NK-92 treated with Interleukin-12 subunit alpha and Interleukin-12 subunit beta, amount 100 ng/mL, for 24 hours (cell line): ENCODE measurements around the gene RAB44.
A peak's percentile ranks its signal among the peaks of the same experiment; 100 is the strongest.
"Not testable (repeated sequence)": the region's sequence is repeated elsewhere in the genome, so short reads cannot be mapped to it uniquely, and the experiment has no call there.

Experiments
- DNase-seq: peaks from one replicate; lab custom pipeline; 2025; lab: John Stamatoyannopoulos, UW

Gene RAB44

DNA sequence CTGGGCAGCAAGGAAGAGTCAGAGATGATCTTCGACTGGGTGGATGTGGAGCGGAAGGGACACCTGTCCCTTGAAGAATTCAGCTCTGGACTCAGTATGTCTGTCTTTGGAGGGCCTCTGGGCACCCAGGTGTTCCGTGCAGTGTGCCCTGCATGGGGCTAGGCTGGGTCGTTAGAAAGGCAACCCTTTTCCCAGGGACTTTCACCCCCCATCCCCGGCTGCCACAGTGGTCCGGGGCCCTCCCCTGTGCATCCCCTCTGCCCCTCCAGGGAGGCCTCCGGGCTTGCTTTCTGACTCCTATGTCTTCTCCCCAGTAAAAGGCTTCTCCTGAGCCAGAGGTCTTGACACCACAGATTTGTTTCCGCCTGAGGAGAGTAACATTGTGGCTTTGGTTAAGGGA is 16.2 kb downstream of the RAB44 start:
- no peak for DNase-seq

DNA sequence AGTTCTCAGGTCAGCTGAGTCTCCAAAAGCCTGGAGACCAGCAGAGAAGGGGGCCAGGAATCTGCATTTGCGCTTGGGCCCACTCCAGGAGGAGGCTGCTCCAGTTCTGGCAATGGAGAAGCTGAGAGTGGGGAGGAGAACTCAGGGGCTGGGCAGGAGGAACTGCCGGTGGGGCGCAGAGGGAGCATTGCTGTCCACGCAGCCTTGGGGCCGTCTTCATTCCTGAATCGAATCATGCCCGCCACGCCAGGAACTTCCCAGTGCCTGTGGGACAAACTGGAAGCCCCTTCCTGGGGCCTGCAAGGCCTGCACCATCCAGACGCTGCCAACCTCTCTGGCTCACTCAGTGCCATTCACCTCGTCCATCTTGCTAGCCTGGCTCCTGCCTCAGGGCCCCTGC is 16.9 kb downstream of the RAB44 start:
- no peak for DNase-seq

DNA sequence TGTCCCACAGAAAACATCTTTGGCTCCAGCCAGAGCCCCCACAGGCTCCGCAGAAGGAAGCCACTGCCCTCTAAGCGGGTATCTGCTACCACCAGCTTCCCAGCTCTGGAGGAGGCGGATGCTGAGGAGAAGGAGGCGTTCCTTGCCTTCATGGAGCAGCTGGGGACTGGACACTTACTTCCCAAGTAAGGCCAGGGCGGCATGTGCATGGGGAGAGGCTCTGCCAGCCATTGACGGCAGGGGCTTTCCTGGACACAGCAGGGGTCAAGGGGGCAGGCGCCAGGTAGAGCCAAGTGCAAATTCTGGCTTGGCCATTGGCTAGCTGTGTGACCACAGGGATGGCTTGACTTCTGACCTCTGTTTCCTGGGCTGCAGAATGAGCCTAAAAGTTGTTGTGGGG is 17.8 kb downstream of the RAB44 start:
- DNase-seq: no peak

DNA sequence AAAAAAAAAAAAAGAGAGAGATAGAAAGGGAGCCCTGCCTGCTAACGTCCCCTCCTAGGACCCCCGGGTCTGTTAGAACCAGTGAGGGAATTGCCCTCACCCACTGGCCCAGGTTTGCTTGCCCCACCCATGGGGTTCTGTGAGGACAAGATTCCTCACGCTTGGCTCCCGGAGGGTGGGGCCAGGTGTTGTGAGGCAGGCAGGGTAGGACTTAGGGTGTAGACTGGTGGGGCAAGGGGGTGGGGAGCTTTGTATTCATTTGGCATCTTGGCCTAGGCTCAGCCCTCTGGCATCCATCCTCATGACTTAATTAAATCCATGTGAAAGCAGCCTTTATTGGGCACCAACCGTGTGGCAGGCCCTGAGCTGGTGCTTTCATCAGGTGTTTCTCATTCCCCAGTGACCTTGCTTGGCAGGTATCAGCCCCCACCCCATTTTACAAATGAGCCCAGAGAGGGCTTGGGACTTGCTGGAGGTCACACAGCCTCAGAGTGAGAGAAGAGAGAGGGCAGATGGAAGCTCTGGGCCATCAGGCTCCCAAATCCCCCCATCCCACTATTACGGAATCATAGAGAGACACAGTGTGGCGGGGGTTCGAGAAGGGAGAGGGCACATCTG is 19.0 kb downstream of the RAB44 start:
- no peak for DNase-seq

DNA sequence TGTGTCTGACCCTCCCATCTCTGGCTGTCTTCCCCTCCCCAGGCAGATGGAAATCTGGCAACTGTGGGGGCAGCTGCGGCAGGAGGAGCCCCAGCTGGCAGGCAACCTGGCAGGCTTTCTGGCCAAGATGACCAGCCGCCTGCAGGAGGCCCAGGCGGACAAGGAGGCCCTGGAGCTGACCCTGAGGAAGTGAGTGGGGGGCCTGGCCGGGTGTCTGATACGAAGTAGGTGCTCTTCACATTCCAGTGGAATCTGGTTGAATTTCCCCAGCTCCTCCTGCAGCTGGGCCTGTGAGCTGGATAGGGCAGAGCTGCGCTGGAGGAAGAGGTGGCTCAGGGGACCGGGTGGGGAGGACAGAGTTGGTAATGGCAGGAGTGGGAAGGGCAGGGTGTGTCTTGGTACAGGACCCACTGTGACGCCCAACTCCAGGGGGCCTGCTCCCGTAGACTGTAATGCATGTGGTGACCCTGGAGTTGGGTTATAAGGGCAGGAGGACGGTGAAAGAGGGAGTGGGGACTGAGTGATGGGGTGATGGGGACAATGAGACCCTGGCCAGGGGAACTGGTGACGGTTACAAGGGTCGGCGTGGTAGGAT is 19.7 kb downstream of the RAB44 start:
- DNase-seq: no peak

DNA sequence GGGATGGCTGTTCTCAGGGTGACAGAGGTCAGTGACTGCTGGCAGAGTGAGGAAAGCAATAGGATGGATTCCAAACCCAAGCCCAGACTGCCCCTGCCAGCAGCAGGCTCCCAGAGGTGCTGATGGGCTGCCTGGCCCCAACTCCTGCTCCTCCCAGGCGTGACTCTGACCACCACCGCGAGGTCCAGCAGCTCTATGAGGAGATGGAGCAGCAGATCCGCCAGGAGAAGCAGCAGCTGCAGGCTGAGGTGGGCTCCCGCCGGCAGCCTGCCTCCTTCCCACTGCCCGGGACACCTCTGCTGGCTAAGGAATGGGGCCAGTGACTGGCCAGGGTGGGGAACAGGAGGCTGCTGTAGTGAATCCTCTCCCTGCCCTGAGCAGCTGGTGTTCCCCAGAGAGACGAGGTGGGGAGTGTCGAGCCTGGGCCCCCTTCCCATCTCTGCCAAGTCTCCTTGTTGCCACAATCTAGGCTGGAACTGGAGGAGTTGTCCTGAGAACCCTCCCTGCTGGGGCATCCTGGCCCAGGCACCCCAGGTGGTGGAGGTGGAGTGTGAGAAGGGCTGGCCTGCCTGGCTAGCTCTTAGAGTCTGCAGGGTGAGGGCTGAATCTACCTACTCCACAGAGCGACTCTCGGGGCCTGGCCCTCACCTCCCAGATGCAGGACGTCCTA is 20.4 kb downstream of the RAB44 start:
- DNase-seq: no peak

DNA sequence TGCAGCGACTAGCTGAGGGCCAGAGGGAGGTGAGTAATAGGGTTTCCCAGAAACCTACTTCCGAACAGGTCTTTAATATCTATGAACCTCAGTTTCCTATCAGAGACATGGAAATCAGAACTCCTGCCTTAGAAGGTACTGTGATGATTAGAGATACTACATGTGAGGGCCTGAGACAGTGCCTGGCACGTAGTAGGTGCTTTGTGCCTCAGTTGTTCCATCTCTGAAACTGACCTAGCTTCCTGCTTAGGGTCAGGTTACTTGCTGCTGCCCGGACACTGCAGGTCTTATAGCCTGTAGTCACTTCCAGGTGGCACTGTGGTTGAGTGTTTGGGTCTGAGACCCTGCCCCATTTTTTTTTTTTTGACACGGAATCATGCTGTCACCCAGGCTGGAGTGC is 20.9 kb downstream of the RAB44 start:
- no peak for DNase-seq

DNA sequence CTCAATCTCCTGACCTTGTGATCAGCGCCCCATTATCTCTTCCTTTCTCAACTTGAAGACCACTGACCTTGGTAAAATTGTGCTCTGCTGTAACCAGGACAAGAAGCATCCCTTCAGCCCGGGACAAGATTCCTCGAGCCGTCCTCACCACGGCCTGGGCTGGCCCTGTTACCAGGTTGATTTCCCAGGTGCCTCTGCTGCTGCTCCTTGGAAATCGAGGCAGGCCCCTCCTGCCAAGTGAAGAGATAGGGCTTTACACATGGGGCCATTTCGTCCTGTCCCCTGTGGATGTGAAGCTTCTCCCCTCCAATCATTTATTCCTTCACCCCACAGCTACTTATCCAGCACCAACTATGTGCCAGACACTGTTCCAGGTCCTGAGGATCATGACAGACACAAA is 21.5 kb downstream of the RAB44 start:
- DNase-seq: no peak

DNA sequence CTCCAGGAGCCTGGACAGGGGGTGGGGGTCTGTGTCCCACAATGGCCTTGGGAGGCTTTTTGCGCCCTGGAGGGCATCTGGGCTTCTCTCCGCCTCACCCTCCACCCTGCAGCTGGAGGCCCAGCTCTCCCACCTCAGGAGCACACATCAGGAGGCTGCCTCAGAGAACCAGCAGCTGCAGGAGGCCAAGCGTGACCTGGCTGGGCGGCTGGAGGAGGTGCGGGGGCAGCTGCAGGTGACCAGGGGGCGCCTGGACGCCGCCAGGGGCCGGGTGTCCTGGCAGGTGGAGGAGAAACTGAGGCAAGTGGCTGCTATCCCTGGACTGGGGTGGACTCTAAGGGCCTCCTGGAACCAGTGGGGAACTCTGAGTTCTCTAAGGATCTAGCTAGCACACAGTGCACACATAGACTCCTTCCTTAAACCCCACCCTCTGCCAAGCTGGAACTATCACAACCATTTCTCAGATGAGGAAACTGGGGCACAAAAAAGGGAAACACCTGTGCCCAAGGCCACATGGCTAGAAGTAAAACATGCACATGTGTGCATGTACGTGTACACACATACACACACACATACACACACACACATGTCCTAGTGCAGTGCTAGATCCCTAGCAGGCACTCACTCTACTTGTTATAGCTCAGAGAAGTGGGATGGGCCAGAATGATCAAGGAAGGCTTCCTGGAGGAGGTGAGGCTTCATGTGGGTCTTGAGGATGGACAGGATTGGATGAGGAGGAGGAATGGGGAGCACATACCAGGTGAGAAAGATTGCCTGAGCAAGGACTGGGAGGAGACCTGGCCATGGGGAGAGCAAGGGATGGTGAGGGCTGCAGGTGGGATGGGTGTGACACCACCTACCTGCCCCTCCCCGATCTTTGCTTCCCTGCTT is 22.9 kb downstream of the RAB44 start:
- DNase-seq: no peak

DNA sequence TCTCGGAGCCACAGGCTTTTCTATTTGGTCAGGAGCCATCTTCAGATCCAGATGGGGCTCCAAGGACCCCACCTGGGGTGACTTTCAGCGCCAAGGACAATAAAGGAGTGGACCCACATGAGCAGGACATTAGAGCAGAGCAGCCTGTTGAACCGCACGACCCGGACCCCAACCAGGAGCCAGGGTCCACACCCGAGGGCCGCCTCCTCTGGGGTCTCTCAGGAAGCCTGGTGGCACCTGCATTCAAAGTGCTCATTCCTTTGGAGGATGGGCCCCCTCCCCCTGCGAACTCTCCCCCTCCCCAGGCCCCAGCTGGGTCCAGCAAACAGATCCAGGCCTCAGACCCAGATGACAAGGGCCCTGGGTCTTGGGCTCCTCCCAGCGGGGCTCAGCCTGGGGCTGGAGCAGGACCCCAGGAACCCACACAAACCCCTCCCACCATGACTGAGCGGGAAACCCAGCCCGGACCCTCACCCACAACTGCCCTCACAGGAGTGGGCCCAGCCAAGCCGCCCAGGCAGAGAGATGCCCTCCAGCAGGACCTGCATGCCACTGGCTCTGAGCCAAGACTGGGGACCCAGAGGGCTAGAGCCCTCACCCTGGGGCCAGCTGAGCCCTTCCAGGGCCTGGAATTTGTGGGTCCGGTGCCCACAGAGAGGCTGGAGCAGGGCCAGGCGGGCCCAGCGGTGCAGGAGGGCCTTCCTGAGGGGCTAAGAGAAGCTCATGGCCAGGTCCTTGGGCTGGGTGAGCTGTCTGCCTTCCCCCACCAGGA is 23.9 kb downstream of the RAB44 start:
- no peak for DNase-seq

DNA sequence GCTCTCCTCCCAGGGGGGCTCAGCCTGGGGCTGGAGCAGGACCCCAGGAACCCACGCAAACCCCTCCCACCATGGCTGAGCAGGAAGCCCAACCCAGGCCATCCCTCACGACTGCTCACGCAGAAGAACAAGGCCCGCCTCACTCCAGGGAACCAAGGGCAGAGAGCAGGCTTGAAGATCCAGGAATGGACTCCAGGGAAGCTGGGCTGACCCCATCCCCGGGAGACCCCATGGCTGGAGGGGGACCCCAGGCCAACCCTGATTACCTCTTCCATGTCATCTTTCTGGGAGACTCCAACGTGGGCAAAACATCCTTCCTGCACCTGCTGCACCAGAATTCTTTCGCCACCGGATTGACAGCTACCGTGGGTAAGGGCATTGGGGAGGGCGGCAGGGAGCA is 24.7 kb downstream of the RAB44 start:
- DNase-seq: no peak

DNA sequence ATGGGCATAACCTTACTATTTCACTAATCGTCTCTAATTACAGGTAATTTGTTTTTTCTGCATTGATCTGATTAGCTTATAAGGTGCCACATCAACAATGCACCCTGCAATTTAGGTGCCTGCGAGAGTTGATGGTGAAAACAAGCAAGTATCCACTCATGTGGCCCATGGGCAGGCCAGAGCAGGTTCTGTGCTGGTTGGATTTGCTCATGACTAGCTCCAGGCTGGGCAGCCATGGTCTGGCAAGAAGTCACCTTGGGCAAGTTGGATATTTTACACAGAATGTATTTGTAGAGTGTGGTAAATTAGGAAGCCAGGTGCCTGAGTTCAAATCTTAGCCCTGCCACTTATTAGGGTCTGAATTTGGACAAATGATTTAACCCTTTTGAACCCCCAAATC is 25.3 kb downstream of the RAB44 start:
- no peak for DNase-seq

DNA sequence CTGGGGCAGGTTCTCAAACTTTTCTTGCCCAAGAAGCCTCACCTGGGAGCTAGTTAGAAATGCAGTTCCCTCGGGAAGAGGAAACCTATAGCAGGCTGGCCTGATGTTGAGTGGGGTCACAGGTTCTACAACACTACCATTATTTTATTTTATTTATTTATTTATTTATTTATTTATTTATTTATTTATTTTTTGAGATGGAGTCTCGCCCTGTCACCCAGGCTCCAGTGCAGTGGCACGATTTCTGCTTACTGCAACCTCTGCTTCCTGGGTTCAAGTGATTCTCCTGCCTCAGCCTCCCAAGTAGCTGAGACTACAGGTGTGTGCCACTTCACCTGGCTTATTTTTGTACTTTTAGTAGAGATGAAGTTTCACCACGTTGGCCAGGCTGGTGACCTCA is 26.4 kb downstream of the RAB44 start:
- not testable (repeated sequence) for DNase-seq

DNA sequence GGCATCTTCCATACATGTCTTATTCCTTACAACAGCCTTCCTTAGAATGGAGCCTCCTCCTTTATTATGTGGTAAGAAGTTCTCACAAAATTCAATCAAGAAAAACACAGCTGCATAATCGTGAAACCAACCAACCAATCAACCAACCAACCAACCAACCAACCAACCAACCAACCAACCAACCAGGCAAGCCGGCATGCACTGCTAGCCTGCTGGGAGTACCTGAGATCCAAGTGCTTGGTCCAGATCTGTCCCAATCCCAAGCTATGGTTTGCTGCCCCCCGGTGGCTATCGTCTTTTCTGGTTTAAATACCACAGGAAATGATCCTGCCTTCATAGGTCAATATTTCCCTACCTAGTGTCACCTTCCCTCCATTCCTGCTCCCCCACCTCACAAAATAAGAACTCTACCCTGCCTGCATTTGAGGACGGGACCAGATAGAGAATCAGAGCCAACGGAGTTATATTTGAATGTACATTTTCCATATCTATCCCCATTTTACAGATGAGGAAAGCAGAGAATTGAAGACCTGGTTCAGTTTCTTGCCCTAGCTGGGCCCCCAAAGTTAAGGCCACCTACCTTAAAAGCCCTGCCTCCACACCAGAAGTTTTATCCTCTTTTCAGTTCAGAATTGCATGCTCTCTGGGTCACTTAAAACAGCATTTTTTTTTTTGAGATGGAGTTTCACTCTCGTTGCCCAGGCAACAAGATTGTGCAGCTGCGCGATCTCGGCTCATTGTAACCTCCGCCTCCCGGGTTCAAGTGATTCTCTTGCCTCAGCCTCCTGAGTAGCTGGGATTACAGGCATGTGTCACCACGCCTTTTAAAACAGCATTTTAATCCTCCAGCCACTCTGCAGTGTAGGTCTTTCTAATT is 27.1 kb downstream of the RAB44 start:
- peak; percentile 19 for DNase-seq

DNA sequence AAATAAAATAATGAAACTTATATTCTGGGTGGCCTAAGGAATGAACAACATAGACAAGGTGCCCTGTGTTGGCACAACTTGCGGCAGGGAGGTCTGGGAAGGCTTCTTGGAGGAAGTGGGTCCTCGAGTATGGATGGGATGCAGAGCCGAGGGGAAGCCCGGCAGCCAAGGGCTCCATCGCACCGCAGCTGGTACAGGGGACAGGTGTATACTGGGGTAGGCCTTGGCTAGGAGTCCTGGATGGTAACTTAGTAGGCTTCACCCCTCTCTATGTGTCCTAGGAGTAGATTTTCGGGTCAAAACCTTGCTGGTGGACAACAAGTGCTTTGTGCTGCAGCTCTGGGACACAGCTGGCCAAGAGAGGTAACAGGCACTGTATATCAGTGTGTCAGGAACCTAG is 28.0 kb downstream of the RAB44 start:
- DNase-seq: no peak

DNA sequence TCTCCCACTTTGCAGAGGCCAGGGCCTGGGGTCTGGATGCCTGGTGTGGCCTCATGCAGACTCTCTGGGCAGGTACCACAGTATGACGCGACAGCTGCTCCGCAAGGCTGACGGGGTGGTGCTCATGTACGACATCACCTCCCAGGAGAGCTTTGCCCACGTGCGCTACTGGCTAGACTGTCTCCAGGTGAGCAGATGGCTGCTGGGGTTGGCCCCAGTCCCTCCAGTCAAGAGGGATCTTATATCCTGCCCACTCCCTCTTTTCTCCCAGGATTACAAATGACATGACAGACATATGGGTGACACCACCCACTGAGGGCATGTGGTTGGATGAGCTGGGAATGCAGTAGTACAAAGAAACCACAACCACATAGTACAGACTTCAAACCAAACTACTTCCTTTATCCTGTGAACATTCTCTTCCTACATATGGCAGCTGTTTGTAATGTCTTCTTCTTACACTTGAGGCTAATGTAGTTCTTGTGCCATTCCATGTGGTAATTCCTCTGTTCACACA is 29.9 kb downstream of the RAB44 start:
- no peak for DNase-seq

DNA sequence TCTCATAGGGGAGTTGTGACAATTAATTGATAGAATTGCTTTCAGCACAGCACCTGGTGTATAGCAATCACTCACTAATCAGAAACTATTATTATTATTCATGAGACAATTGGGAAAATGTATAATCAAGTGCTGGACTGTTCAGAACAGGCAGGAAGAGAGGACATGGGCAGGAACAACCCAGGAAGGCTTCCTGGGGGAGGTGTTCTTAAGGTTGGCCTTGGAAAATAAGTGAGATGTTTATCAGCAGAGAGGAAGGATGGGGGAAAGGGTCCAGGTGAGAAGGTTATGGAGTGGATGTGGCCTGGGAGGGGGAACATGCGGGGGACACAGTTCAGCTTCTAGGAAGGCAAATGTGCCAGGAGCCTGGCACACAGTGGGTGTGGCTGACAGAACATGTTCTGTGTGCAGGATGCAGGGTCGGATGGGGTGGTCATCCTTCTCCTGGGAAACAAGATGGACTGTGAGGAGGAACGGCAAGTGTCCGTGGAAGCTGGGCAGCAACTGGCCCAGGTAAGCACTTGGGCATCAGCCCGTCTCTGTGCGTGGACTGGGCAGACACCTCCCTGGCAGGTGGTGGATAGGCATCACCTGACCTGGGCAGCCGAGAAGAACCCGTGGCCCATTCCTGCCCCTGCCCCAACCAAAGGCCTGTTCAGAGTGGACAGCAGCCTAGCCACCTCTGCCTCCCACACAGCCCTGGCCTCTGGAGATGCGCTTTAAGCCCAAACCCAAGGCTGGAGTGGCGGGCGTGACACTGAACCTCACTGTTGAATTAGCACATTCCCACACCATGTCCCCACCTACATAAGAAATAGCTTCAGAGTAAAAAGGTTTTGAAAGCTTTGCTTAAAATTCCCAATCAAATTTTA is 30.9 kb downstream of the RAB44 start:
- DNase-seq: no peak

DNA sequence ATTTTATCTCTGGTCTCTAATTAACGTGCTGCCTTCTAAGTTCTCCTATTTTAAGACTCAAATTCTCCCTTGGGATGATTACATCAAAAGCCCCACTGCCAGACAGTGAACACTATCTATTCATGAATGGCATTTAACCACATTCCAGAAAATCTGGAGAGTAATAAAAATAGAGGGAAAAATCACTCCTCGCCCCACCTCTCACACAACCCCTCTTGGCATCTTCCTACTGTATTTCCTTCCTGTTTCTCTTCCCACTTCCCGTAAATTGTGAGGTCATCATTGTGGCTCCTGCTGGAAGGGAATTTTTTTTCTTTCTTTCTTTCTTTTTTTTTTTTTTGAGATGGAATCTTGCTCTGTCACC is 31.5 kb downstream of the RAB44 start:
- no peak for DNase-seq

DNA sequence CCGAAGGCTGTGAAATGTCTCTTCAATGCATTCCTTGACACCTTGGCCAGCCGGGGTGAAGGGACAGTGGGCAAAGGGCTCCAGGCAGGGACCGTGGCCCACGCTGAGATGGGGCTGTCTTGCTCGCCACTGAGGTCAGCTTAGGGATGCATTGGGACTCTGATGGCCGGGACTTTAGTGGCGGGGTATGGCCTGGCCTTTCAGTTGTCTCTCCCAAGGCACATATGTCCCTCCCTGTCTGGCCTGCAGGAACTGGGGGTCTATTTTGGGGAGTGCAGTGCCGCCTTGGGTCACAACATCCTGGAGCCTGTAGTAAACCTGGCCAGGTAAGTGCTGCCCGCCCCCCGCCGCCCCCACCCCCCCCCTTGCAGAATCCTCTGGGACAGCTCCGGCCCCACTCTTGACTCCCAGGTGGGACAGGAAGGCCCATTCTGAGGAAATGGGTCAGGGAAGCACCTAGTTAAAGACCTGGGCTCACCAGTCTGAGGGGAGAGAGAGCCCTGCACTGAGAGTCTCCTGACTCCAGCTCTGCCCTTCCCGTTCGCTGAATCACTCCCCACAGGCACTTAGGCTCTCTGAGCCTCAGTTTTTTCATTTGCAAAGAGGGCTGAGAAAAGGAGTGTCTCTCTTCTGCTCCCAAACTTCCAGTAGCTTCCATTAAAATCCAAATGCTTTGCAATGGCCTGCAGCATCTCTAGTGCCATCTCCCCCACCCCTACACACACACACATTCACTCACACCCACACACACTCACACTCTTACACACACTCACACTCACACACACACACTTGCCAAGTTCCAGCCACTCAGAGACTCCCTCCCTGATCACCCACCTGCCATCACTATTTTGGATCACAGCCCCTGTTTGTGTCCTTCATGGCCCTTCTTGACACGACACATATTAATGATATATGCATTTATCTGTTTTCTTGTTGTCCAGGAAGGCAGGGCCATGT is 33.1 kb downstream of the RAB44 start:
- no peak for DNase-seq
